Measurements from ENCODE around the gene TMEM191C.
"Not testable (repeated sequence)": the region's sequence is repeated elsewhere in the genome, so short reads cannot be mapped to it uniquely, and the experiment has no call there.

DNA sequence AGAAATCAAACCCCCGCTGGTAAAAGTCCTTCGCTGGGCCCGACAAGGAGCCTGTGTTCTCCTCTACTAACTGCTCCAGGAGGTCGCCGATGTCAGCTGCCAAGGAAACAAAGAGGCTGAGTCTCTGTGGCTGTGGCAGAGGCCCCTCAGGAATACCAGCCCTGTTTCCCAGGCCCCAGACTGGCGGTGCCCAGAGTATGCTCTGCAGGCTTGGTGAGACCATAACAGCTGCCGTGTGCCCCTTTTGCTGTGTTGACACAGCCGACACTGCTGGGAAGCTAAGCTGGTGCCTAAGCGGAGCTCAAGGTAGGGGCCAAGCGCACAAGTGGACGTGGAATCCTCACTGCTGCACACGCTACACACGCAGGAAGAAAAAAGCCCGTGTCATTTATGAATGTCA, 16.9 kb downstream of the TMEM191C start:
- TF ChIP-seq, protein P1, sequence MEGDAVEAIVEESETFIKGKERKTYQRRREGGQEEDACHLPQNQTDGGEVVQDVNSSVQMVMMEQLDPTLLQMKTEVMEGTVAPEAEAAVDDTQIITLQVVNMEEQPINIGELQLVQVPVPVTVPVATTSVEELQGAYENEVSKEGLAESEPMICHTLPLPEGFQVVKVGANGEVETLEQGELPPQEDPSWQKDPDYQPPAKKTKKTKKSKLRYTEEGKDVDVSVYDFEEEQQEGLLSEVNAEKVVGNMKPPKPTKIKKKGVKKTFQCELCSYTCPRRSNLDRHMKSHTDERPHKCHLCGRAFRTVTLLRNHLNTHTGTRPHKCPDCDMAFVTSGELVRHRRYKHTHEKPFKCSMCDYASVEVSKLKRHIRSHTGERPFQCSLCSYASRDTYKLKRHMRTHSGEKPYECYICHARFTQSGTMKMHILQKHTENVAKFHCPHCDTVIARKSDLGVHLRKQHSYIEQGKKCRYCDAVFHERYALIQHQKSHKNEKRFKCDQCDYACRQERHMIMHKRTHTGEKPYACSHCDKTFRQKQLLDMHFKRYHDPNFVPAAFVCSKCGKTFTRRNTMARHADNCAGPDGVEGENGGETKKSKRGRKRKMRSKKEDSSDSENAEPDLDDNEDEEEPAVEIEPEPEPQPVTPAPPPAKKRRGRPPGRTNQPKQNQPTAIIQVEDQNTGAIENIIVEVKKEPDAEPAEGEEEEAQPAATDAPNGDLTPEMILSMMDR (IDR thresholded peaks at IDR 0.05), result not testable (repeated sequence)
- not testable (repeated sequence) for TF ChIP-seq POLR2A, EP300 (IDR thresholded peaks at IDR 0.05)
